Stimulated activated naive B cell treated with anti-CD40 and anti-IgM and Interleukin-4, amounts not matched to agents 10 μg/mL and 1 μg/mL and 100 μg/mL, for 72 hours (primary cell): Measurements from ENCODE around the gene FAM228A.

Experiments used
- ATAC-seq, 2 donors: fragments of 150-1000 bp; cut with Tn5 transposase; replicated peaks; 2 replicates each; pipeline ENCODE4 v1.10.0; 2021; ENCODE audit warnings: moderate library complexity in 1 of 2
- DNase-seq: peaks from one replicate; pipeline ENCODE4 v3.0.0; 2021
- H3K27ac Mint-ChIP-seq: one replicate; pipeline ENCODE4 v1.8.0; 2022; ENCODE audit warnings: mild to moderate bottlenecking, mixed read lengths
- H3K27me3 Mint-ChIP-seq, 2 donors: one replicate each; pipeline ENCODE4 v1.8.0; 2022; ENCODE audit warnings: mixed read lengths in 2 of 2
- H3K36me3 Mint-ChIP-seq, 2 donors: one replicate each; pipeline ENCODE4 v1.8.0; 2022; ENCODE audit warnings: mixed read lengths in 2 of 2, mild to moderate bottlenecking in 1 of 2
- H3K4me1 Mint-ChIP-seq, 2 donors: one replicate each; pipeline ENCODE4 v1.8.0; 2022; ENCODE audit warnings: mixed read lengths in 2 of 2, mild to moderate bottlenecking in 1 of 2
- H3K4me3 Mint-ChIP-seq, 2 donors: one replicate each; pipeline ENCODE4 v1.8.0; 2022; ENCODE audit warnings: mild to moderate bottlenecking in 2 of 2, mixed read lengths in 2 of 2, moderate library complexity in 1 of 2
- H3K9me3 Mint-ChIP-seq, 2 donors: one replicate each; pipeline ENCODE4 v1.8.0; 2022; ENCODE audit warnings: mixed read lengths in 2 of 2, mild to moderate bottlenecking in 1 of 2

The FAM228A gene

DNA sequence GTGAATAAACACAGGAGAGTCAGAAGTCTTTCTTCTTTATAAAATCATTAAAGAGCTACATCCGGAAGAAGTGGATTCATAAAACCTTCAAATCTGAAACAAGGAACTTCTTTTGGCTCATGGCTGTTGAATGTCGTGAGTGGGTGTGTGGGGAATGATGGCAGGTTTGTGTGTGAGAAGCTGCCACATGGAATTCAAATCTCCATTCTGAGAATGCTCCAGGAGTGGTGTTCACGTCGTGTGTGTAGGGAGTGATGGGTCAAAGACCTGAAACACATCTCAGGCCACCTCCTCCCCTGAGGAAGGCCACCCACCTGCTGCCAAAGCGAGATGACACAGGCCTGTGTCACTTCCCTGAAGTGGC, 28.9 kb downstream of the FAM228A start:
- Mint-ChIP-seq H3K27ac (no peak overlapping the region), H3K4me1 (no peaks in the 10 kb centered on the region), H3K4me3 (no peak overlapping the region), H3K36me3 (peaks cover 61 to 85% of the 10 kb centered on the region in 2 donors), H3K27me3 (no peaks in the 10 kb centered on the region), H3K9me3 (peaks cover 3 to 10% of the 10 kb centered on the region in 2 donors)
- no peak for ATAC-seq
- DNase-seq: no peak

DNA sequence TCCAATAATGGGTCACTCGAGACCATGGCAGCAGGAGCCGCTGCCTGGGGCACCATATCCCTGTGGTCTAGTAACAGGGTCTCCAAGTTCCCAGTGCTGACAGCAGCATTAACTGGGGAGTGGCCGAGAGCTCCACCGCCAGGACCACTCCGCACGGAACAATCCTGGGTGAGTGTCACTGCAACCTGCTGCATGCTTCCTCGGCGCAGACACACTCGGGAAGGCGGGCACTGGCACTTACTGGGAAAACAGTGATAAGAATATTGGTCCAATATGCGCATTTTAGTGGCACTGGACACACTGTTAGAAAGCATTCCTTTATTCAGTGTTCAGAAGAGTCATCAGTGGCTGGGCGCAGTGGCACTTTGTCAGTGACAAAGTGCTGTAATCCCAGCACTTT, 29.7 kb downstream of the FAM228A start:
- Mint-ChIP-seq H3K36me3 (peaks cover 63 to 87% of the 10 kb centered on the region in 2 donors), H3K4me1 (no peaks in the 10 kb centered on the region), H3K9me3 (peaks cover 0 to 4% of the 10 kb centered on the region in 2 donors), H3K27me3 (no peaks in the 10 kb centered on the region), H3K4me3 (no peak overlapping the region), H3K27ac (no peak overlapping the region)
- DNase-seq (no peak), ATAC-seq (no peak)

- ATAC-seq: no peak
- H3K27me3 Mint-ChIP-seq: no peaks in the 10 kb centered on the region
- H3K4me1 Mint-ChIP-seq: no peaks in the 10 kb centered on the region
- peaks cover 59 to 88% of the 10 kb centered on the region in 2 donors for H3K36me3 Mint-ChIP-seq
- DNase-seq: no peak
- peaks cover 0 to under 1% of the 10 kb centered on the region in 2 donors for H3K9me3 Mint-ChIP-seq
- no peak overlapping the region for H3K4me3 Mint-ChIP-seq
- no peak overlapping the region for H3K27ac Mint-ChIP-seq
Measured at GRCh38 chr2:24205131-24205530, 30.3 kb downstream of the FAM228A start.

DNA sequence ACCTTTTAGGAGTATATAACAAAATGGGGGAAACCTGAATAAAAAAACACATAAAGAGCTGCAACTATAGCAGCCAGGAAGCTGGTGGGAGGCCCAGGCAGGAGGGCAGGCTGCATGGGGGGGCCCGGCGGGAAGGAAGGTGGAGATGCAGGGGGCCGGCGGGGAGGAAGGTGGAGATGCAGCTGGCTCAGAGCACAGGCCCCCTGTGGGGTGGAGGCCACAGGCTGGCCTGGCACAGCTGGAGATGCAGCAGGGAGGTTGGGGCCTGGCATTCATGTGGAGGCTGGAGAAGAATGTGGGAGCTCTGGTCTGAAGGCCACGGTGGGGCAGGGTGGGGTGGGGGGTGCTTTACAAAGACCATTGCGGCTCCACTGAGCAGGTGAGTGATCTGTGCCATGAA, 31.4 kb downstream of the FAM228A start:
- Mint-ChIP-seq H3K36me3 (peaks cover 57 to 87% of the 10 kb centered on the region in 2 donors), H3K4me3 (no peak overlapping the region), H3K27me3 (no peaks in the 10 kb centered on the region), H3K4me1 (no peaks in the 10 kb centered on the region), H3K9me3 (no peaks in the 10 kb centered on the region), H3K27ac (peak overlapping the region; percentile 62)
- ATAC-seq (no peak), DNase-seq (no peak)

- H3K9me3 Mint-ChIP-seq: no peaks in the 10 kb centered on the region
- no peak overlapping the region for H3K4me3 Mint-ChIP-seq
- no peaks in the 10 kb centered on the region for H3K4me1 Mint-ChIP-seq
- no peaks in the 10 kb centered on the region for H3K27me3 Mint-ChIP-seq
- DNase-seq (no peak), ATAC-seq (no peak)
- peaks cover 56 to 87% of the 10 kb centered on the region in 2 donors for H3K36me3 Mint-ChIP-seq
- peak overlapping the region; percentile 9 for H3K27ac Mint-ChIP-seq
Measured at GRCh38 chr2:24206714-24207113, 31.9 kb downstream of the FAM228A start.

- DNase-seq (no peak), ATAC-seq (no peak)
- Mint-ChIP-seq H3K27me3 (no peaks in the 10 kb centered on the region), H3K9me3 (no peaks in the 10 kb centered on the region), H3K27ac (no peak overlapping the region), H3K4me3 (no peak overlapping the region), H3K36me3 (peaks cover 58 to 90% of the 10 kb centered on the region in 2 donors), H3K4me1 (no peaks in the 10 kb centered on the region)
Measured at GRCh38 chr2:24207359-24207758, 32.5 kb downstream of the FAM228A start.

GRCh38 chr2:24208490-24208889, 33.6 kb downstream of the FAM228A start:
- peaks cover 62 to 91% of the 10 kb centered on the region in 2 donors for H3K36me3 Mint-ChIP-seq
- DNase-seq (no peak), ATAC-seq (no peak)
- H3K9me3 Mint-ChIP-seq: no peaks in the 10 kb centered on the region
- no peaks in the 10 kb centered on the region for H3K27me3 Mint-ChIP-seq
- H3K27ac Mint-ChIP-seq: no peak overlapping the region
- H3K4me3 Mint-ChIP-seq: no peak overlapping the region
- H3K4me1 Mint-ChIP-seq: no peaks in the 10 kb centered on the region

DNA sequence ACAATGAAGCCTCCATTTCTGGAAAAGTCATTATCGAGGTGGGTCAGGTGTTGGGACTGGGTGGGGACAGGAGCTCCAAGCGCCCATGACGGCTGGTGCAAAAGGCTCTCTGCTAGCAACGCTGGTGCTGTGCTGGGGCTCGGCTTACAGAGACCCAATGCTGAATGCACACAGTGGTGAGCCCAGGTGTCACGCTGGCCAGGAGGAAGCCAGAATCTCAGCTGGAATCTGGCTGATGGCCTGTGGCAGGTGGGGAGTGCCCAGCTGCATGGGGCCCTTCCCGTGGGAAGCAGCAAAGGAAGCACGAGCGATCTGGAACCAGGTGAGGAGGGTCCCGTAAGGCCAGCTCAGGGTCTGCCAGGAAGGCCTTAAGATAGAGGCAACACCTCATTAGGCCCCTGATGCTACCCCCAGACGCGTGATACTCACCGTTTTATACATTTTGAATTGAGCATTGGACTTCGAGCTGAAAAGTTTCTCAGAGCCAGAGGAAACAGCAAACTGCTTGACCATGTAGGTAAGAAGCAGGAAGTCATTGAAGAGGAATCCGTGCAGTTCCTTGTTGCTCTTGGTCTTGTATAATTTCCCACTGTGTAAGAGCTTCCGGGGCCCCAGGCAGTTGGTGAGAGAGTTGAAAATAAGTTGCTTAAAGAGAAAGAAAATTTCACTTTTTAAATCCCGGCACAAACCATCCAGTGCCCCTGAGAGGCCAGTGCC, 34.7 kb downstream of the FAM228A start:
- no peak for DNase-seq
- Mint-ChIP-seq H3K4me3 (no peak overlapping the region), H3K27ac (no peak overlapping the region), H3K9me3 (no peaks in the 10 kb centered on the region), H3K4me1 (no peaks in the 10 kb centered on the region), H3K36me3 (peaks cover 56 to 84% of the 10 kb centered on the region in 2 donors), H3K27me3 (no peaks in the 10 kb centered on the region)
- ATAC-seq: no peak

DNA sequence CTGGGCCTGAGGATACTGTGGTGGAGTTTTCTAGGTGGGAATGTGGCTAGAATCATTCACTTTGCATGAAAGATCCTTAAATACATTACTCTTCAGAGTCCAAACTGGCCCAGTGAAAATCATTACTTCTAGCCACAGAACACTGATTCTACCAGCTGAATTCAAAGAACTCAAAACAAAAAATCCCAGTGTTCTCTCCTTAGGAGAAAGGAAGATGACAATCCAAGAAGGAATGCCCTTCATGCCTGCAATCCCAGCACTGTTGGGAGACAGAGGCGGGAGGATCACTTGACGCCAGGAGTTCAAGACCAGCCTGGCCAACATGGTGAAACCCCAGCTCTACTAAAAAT, 35.2 kb downstream of the FAM228A start:
- no peak overlapping the region for H3K4me3 Mint-ChIP-seq
- no peaks in the 10 kb centered on the region for H3K4me1 Mint-ChIP-seq
- H3K27ac Mint-ChIP-seq: no peak overlapping the region
- H3K9me3 Mint-ChIP-seq: no peaks in the 10 kb centered on the region
- no peaks in the 10 kb centered on the region for H3K27me3 Mint-ChIP-seq
- DNase-seq: no peak
- peaks cover 56 to 84% of the 10 kb centered on the region in 2 donors for H3K36me3 Mint-ChIP-seq
- ATAC-seq: no peak

GRCh38 chr2:24210723-24211122, 35.9 kb downstream of the FAM228A start:
- H3K9me3 Mint-ChIP-seq: no peaks in the 10 kb centered on the region
- ATAC-seq (no peak), DNase-seq (no peak)
- H3K36me3 Mint-ChIP-seq: peaks cover 52 to 81% of the 10 kb centered on the region in 2 donors
- no peaks in the 10 kb centered on the region for H3K27me3 Mint-ChIP-seq
- H3K4me1 Mint-ChIP-seq: no peaks in the 10 kb centered on the region
- no peak overlapping the region for H3K27ac Mint-ChIP-seq
- H3K4me3 Mint-ChIP-seq: no peak overlapping the region

GRCh38 chr2:24211408-24211807, 36.6 kb downstream of the FAM228A start:
- peaks cover 51 to 81% of the 10 kb centered on the region in 2 donors for H3K36me3 Mint-ChIP-seq
- no peak for ATAC-seq
- no peak for DNase-seq
- no peak overlapping the region for H3K4me3 Mint-ChIP-seq
- H3K27me3 Mint-ChIP-seq: no peaks in the 10 kb centered on the region
- no peak overlapping the region for H3K27ac Mint-ChIP-seq
- no peaks in the 10 kb centered on the region for H3K9me3 Mint-ChIP-seq
- H3K4me1 Mint-ChIP-seq: no peaks in the 10 kb centered on the region

DNA sequence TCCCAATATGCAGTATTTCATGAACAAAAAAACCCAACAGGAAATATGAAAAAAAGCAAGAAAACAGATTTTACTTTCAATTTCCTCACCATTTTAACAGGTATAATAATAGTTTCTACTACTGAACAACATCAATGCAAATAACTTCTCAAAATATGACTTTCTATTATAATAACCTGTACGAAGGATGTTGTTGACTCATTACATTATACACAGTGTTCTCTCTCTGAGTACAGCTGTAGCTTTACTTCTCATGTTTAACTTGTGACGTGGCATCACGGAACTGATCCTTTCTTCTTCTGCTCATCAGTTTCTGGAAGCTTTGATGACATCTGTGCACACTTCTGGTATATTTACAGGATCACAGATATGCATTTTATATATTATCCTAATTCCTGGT, 40.0 kb downstream of the FAM228A start:
- Mint-ChIP-seq H3K36me3 (peaks cover 34 to 69% of the 10 kb centered on the region in 2 donors), H3K27me3 (no peaks in the 10 kb centered on the region), H3K4me3 (no peak overlapping the region), H3K9me3 (no peaks in the 10 kb centered on the region), H3K27ac (no peak overlapping the region), H3K4me1 (no peaks in the 10 kb centered on the region)
- DNase-seq (no peak), ATAC-seq (peak in 1 of 2 donors; percentile 67)

- no peaks in the 10 kb centered on the region for H3K9me3 Mint-ChIP-seq
- DNase-seq (no peak), ATAC-seq (no peak)
- peaks cover 42 to 53% of the 10 kb centered on the region in 2 donors for H3K36me3 Mint-ChIP-seq
- H3K4me3 Mint-ChIP-seq: no peak overlapping the region
- no peaks in the 10 kb centered on the region for H3K4me1 Mint-ChIP-seq
- no peak overlapping the region for H3K27ac Mint-ChIP-seq
- no peaks in the 10 kb centered on the region for H3K27me3 Mint-ChIP-seq
Measured at GRCh38 chr2:24220554-24221291, 45.9 kb downstream of the FAM228A start.

DNA sequence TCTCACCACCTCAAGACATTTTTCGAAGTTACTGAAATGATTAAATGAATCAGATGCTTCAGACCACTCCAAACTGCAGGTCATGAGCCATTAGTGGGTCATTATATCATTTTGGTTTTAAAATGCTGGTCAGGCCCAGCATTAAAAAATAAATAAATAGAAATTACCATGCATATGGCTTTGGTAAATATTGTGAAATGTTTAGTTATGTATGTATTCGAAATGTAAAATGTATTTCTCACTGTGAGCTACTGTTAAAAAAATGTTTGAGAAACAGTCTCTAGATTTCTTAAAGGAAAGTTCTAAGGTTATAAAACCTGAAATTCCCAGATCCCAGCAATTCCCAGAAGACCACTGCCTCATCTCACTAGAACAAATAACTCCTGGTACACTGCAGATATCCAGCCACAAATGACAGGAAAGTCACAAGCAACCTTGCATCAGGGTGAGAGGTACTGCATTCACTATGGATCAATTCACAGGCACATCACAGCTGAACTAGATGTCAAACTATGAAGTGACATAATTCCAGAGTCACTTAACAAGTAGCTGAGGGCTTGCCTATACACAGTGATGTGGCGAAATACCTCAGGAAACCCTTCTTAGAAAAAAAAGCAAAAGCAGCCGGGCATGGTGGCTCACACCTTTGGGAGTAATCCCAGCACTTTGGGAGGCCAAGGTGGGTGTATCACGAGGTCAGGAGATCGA, 46.6 kb downstream of the FAM228A start:
- Mint-ChIP-seq H3K9me3 (no peaks in the 10 kb centered on the region), H3K4me3 (no peak overlapping the region), H3K27me3 (no peaks in the 10 kb centered on the region), H3K27ac (no peak overlapping the region), H3K4me1 (no peaks in the 10 kb centered on the region), H3K36me3 (peaks cover 37 to 46% of the 10 kb centered on the region in 2 donors)
- DNase-seq (no peak), ATAC-seq (no peak)

GRCh38 chr2:24222946-24223345, 48.1 kb downstream of the FAM228A start:
- Mint-ChIP-seq H3K4me3 (no peak overlapping the region), H3K4me1 (no peaks in the 10 kb centered on the region), H3K27me3 (no peaks in the 10 kb centered on the region), H3K36me3 (peaks cover 43 to 49% of the 10 kb centered on the region in 2 donors), H3K27ac (no peak overlapping the region), H3K9me3 (no peaks in the 10 kb centered on the region)
- DNase-seq (no peak), ATAC-seq (no peak)
